HG02840 (cell line): ENCODE data around the gene MAST4.

Experiments
- ATAC-seq: cut with Tn5 transposase; IDR thresholded peaks from one replicate; pipeline ENCODE4 v1.9.1; 2021; ENCODE audit warnings: mild to moderate bottlenecking, moderate library complexity, moderate number of reproducible peaks; ENCODE audit not compliant: unreplicated experiment, low FRiP score

Gene MAST4

DNA sequence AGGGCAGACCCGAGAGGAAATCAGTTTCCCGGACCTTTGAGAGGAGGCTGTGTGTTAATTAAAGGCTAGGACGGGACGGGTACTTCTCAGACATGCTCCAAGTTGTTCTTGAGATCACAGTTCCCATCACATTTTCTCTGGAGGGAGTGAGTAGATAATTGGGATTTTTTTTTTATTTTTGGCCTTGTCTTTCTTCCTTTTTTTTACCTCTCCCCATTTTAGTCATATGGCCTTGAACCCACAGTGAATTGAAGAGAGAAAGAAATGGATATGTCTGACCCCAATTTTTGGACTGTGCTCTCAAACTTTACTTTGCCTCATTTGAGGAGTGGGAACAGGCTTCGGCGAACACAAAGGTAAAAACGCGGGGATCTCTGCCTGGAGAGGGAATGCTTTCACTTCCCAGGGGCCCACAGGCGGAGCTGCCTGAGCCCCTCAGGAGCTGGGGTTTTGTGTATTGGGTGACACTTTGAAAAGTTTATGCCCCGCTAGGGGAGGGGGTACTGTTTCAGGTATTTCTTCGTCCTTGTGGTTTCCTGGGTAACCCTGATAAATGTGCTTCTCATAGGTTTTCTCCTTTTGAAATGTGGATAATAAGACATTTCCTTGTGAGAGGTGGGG lies 408.6 kb downstream of the MAST4 start:
- ATAC-seq: no peak

DNA sequence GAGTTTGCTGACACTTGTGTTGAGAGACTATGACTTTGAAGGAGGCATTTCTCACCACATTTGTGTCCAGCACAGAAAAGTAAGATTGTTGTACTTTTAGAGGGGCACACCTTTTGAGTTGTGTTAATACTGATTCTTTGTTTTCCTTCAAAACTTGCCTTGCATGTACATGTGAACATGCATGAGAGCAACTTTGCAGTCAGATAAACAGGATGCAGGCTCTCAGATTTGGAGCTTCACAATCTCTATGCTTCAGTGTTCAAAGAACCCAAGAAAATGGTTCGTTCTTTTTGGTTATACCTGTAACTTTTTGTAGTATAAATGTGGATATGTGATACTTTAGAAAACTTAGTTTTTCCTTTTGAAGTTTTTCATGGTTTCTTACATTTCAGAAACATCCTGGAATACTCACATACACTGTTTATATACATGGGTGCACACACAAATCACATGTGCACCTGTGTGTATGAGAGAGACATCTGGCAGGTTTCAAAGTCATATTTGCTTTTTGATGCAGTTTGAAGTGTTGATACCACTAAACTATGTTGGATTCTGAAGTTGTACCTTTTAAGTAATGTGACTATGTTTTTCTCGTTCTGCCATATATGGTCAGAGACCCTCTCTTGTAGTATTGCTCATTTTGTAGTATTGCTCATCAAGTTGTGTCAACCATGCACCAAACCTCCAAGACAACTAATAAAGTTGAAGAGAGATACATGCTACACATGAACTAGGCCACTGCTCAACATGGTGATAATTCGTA lies 409.7 kb downstream of the MAST4 start:
- no peak for ATAC-seq

DNA sequence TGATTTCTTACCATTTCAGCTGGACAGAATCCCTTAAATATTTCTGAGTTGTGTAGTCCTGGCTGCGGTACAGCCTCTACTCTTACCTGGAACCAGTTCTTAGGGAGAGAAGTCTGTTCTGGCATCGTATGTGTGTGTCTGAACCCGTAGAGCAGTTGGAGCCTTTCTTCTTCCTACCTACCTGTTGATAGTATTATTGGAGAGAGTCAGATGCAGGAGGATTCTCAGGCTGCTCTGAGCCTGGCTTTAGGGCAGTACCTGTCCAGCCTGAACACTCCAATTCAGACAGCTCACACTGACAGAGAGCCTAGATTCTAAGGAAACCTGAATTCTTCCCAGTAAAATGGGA lies 410.3 kb downstream of the MAST4 start:
- no peak for ATAC-seq

DNA sequence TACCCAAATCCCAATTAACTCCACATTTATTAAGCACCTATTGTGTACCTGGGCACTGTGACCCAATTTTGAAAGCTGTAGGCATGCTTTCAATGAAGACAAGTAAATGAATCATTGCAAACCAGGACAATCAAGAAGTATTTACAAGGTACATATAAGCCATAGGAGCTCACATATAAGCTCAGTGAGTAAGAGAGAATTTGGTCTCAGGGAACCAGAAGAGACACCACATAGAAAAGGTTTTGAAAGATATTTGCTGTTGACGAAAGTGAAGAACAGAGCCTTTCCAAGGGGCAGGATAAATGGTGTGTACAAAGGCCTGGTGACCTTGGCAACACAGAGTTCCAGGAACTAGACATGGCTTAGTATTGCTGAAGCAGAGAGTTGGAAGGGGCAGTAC lies 412.8 kb downstream of the MAST4 start:
- no peak for ATAC-seq

DNA sequence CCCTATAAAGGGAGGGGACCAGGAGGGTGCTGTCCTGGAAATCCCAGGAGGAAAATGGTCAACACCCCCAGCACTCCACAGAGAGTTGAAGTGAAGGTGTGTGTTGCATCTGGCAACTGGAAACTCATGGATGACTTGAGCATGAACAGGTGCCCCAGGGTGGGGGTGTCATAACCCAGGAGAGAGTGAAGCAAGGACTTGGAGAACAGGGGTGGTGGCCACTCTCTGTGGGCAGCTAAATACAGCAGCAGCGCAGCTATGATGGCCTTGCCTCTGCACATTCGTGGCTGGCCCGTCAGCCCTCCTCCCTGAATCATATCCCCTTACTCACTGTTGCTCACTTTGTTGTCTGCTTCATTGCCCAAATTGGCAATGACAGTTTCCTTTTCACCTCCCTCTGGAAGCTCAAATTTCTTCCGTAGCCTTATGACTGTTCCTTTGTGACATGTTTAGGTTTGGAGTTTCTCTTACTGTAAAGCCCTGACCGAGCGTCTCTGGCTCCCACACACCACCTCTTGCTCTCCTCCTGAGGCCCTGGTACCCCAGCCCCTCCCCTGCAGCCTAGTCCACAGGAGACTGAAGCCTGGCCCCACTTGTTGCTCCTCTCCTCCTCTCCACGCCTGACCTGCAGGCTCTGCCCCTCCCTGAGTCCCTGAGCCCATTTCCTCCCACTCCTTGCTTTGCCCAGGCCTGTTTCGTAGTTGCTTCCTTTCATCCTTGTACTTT lies 414.7 kb downstream of the MAST4 start:
- no peak for ATAC-seq

DNA sequence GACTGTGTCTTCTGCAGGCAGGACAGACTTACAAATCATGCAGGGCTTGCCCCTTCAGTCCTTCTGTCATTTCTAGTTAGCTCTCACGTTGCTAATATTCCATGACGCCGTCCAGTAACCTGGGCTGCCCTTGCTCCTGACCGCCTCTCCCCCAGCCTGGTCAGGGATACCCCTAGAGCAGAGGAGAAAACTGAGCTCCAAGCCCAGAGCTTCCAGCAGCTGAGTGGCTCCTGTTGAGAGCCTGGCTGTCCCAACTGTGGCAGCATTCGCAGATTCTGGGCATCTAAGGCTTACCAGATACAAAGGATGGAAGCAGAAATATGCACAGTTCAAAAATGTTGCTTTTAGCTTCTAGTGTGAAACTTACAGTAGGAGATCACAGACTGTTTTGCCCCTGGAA lies 415.2 kb downstream of the MAST4 start:
- ATAC-seq: no peak

DNA sequence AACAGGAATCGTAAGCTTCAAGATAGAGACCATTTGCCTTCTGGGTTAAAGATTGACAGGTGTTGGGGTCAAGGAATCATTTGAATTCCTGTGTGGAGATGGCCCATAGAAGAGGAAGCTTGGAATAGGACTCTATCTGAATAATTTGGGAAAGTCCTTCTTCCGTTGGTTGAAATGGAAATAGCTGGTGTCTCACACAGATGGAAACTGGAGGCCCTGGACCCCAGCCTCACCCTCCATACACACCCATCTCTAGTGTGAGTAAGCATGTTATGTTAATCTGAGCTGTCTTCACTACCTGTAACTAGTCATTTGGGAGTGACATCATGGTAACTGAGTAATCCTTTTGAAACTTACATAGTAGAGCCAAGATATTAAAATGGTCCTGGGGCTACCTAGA lies 416.0 kb downstream of the MAST4 start:
- ATAC-seq: no peak

DNA sequence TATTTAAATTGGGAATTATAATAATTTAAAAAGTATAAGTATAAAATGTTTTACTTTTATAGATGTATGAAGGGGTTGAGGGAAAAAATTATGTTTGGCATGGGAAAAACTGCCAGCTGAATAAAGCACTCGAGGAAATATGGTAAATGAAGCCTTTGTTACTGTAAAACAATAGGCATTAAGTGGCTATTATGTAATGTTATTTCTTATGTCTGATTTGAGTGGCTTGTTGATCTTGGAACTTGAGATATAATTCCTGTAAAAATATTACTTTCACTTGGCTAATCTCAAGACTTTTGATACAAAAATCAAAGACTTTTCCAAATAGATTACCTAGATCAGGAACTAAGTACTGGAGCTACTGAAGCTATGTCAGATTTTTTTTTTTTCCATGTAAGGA lies 417.5 kb downstream of the MAST4 start:
- no peak for ATAC-seq

DNA sequence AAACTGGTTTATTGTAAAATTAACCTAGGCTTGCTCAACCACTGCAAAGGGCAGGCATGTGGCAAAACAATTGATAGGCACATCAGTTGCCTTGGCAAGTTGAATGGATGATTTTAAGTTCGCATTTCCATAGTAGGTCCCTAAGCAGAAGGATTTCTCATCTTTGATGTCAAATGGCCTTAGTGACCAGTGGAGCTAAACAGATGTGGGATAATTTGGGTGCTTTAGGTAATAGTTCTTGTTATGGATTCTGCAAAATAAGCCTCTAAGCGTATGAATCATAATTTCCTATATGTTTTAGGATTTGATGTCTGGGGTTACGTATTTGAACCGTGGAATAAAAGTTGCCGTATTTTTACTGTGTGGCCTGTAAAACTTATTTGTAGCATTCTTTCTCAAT lies 418.0 kb downstream of the MAST4 start:
- ATAC-seq: no peak

DNA sequence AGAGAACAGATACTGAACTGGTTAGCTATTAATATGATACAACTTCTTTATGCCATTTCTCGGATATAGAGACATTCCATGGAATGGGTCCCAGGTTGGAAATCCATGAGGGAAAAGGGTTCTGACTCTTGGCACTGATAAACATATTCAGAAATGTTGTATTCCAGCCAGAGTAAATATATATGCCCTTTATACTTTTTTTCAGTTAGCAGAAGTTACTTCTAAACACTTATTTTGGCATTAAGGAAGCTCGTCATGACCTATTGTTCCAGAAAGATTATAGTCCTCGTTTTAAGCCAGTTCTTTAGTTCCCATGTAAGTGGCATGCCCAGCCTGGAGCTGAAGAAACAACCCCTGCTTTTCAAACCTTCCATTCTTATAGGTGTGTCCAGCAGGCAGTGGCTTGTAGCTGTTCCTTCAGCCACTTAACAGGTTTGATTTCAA lies 418.8 kb downstream of the MAST4 start:
- ATAC-seq: no peak

DNA sequence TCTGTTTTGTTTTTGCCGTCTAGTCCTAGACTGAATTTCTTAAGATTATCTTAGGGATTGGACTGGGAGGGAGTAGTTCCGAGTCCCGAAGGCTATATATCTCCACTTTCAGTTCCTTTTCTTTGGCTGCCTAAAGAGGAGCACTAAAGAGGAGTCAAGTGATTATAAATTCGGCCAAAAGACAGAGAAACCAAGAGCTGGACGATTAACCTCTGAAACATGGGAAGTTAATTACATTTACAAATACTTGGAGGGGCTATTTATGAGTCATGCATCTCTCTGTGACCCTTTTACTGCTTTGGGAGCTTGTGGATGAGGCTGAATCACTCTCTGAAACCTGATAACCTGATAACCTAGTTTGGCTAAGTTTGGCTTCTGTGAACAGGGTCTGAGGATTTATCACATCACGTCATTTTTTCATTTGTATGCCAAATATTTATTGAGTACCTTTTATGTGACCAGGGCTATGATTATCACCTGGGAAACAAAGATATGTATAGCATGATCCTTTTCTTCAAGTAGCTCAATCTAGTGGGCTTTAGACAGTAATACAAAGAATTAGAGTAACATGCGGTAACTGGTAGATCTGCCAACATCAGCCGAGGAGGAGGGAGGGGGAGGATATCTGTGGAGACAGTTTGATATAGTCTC lies 419.5 kb downstream of the MAST4 start:
- ATAC-seq: no peak

DNA sequence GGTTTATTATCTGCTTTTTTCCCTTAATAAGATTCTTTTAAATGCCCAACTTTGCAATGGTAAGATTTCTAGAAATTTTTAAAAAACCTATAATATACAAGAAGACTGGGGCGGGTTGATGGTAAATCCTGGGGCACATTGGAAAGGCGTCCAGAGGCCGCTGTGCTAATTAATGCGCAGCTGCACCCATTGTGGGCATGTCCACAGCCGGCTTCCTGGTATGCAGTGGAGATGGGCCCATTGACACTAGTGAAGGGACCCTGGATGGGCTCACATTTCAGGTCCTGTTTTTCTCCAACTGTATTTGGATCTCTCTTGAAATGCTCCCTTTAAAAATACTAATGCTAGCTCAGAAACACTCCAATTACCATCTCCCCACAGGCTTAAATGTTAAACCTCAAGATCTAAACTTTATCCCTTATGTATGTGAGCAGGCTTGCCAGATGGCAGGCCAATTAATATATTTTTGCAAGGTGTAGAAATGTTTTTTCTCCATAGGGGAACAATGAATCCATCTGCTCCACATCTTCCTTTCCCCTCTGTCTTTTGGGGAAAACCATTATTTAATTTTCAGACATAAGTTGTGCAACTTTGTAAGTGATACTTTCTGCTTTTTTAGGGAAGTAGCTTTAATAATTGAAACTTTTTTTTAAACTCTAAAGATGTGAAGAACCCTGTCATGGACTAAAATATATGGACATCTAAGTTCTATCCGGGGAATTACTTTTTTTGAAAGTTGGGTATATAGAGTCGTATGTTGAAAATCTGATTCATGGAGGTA lies 423.1 kb downstream of the MAST4 start:
- ATAC-seq: no peak

DNA sequence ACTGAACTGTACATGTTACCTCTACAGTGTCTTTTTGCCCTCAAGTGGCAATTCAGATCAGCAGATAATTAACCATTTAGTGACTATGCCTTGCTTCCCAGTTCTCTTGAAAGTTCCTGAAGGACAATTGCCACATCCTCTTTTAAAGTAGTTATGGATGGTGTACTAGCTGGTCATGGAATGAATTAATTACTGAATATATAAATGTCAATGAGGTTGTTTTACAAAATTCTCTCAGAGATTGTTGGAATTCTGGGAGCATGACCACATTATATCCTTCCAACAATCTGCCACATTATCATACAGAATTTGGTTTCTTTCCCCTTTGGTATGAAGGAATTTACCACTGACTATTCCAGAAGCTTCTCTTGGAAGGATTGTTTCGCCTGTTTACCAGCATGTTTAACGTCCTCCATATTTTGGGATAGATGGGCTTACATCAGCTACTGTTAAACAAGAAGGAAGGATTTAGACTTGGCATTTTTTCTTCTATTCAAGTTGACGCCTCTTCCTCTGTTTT lies 424.0 kb downstream of the MAST4 start:
- ATAC-seq: no peak

DNA sequence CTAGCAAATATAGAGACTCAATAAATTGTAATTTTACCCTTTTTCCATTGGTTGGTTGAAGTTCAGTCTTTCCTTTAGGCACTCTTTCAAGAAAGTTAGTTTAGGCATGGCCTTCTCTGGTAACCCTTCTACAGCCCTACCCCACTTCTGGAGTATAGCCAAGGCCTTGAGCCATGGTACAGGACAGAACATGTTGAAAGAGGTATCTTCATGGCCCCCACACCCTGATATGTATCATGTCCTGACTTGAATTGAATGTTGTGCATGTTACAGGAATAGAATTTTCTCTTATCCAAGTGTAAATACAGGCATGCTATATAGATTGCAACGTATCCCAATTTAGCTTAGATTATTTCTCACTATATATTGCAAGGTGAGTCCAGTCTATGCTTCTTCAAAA lies 424.8 kb downstream of the MAST4 start:
- ATAC-seq: no peak

DNA sequence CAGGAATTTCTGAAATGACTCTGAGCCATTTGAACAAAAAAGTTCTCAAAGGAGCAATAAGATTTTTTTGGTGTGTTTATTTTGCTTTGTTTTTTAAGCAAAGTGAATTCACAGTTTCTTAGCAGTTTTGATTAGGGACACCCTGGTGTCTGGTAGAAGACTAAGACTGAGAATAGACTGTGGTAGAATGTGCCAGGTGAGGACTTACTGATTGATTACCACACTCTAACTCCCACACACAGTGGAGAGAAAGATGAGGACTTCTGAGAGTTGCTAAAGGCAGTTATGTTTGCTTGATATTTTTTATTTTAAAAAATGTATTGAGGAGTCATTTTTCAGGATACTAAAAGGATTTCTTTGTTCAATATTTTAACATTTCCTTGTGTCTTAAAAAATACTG lies 425.3 kb downstream of the MAST4 start:
- no peak for ATAC-seq

DNA sequence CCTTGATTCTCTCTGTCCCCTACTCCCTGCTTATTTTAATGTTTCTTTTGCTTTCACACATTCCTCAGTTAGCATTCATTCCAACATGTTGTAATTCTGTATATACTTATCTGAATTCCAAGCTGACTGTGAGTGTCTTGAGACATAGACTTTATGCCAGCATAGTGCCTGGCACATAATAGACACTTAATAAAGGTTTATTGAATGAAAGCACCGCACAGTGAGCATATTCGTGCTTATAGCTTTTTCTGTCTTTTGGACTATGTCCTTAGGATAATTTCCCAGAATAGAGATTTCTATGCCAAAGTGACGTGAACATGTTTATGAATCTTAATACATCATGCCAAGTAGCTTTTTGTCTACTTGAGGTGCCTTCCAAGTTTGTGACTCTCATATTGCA lies 425.8 kb downstream of the MAST4 start:
- no peak for ATAC-seq

DNA sequence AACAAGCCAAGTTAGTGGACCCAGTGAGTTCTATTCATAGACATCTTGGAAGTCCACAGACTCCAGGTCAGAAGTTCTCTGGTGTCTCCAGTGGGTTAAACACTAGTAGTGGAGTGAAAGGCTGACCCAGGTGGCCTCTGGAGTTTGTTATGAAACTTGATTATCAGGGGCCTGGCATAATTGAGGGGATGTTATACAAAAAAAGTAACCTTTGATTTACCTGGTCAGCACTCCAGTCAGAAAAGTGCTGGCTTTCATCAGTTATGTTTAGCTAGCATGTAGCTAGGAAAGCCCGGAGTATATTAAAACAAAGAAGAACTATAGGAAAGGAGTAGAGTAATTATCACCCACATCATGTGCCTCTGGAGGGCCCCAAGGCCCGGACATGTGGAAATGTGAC lies 429.3 kb downstream of the MAST4 start:
- no peak for ATAC-seq

DNA sequence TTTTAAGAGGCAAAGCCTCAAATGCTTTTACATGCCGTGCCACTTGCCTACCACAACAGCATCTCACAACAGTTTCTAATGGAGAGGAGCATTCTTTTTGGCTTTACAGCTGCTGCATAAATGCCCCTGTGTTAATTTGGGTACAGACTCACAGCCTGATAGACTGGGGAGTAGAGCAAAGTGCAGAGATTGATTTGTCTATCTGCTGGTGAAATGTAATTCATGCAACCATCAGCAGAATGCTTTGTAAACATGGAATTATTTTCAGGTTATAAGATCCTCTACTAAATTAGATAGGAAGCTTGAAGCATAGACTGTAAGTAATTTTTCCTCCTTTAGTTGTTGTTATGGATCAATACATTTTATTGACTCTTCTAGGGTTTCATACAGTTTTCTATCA lies 430.1 kb downstream of the MAST4 start:
- no peak for ATAC-seq

DNA sequence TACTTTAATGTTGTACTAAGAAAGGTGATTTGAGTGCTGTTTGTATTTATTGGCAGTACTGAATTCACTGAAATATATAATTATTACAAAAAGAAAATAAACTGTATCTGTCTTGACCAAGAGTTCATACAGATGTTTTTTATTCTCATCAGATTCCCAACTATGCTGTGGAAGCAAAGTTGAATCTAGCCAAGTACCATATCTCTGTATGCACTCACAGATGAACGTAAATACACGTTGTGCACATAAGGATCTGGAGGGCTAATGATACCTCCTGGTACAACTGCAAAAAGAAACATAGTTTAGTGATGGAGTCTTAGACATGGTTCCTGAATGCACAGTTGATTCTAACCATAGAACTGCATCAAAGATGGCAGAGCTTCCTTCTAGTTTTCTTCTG lies 431.0 kb downstream of the MAST4 start:
- no peak for ATAC-seq

DNA sequence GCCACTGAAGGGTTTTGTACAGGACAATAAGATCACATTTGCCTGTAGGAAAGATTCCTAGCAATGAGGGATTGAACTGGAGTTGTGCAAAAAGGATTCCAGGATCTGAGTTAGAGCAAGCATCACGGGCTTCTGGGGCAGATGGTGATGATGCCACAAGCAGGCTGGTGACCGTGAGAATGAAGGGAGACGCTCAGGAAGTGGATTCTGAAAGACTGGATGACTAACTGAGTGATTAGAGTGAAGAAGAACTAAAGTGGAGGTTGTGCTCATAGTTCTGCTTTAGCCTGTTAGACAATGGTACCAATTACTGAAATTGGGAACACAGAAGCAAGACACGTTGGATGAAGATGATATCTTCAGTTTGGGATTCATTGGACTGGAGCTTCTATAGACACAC lies 432.2 kb downstream of the MAST4 start:
- ATAC-seq: no peak
